ENCODE results near the gene TAF4.
A peak's percentile ranks its signal among the peaks of the same experiment; 100 is the strongest.

The TAF4 gene

GRCh38 chr20:61956396-61957342 lies 109.0 kb downstream of the TAF4 start:
- Histone ChIP-seq H3K36me3 (ENCODE audit: control insufficient read depth in 2 of 2, insufficient read depth in 1 of 2, low read length in 2 of 2) (no peaks in the 10 kb centered on the region), H3K4me3 (ENCODE audit: low read depth, low read length) (no peak overlapping the region), H3K9me3 (ENCODE audit: control insufficient read depth, insufficient read depth, low read depth, low read length) (no peaks in the 10 kb centered on the region), H3K4me1 (ENCODE audit: control insufficient read depth, insufficient read depth, low read length) (peaks cover 15% of the 10 kb centered on the region), H3K27ac (ENCODE audit: extremely low read depth, low read depth, low read length) (no peak overlapping the region)
- POLR2A ChIA-PET = no interaction called here
- CTCF ChIA-PET = interaction anchor here (0.5 kb wide), 1 partner anchor 167 kb away, joined by 3 read pairs; no protein-coding TSS in a partner anchor
- TF ChIP-seq ZNF473 (tag by site-specific recombination; IDR thresholded peaks at IDR 0.05) = no peak
- TF ChIP-seq, protein P1, sequence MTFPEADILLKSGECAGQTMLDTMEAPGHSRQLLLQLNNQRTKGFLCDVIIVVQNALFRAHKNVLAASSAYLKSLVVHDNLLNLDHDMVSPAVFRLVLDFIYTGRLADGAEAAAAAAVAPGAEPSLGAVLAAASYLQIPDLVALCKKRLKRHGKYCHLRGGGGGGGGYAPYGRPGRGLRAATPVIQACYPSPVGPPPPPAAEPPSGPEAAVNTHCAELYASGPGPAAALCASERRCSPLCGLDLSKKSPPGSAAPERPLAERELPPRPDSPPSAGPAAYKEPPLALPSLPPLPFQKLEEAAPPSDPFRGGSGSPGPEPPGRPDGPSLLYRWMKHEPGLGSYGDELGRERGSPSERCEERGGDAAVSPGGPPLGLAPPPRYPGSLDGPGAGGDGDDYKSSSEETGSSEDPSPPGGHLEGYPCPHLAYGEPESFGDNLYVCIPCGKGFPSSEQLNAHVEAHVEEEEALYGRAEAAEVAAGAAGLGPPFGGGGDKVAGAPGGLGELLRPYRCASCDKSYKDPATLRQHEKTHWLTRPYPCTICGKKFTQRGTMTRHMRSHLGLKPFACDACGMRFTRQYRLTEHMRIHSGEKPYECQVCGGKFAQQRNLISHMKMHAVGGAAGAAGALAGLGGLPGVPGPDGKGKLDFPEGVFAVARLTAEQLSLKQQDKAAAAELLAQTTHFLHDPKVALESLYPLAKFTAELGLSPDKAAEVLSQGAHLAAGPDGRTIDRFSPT (tag by site-specific recombination; IDR thresholded peaks at IDR 0.05) = no peak
- TF ChIP-seq SP3 (tag by site-specific recombination; IDR thresholded peaks at IDR 0.05) = no peak
- no peak for TF ChIP-seq ZNF623 (tag by site-specific recombination; IDR thresholded peaks at IDR 0.05)
- no peak for TF ChIP-seq ZNF501 (tag by site-specific recombination; IDR thresholded peaks at IDR 0.05)
- TF ChIP-seq ZNF658 (tag by site-specific recombination; IDR thresholded peaks at IDR 0.05) = no peak
- TF ChIP-seq ZNF776 (tag by site-specific recombination; IDR thresholded peaks at IDR 0.05; ENCODE audit: borderline replicate concordance) = no peak
- TF ChIP-seq ZNF544 (tag by site-specific recombination; IDR thresholded peaks at IDR 0.05) = no peak
- TF ChIP-seq, protein P2, sequence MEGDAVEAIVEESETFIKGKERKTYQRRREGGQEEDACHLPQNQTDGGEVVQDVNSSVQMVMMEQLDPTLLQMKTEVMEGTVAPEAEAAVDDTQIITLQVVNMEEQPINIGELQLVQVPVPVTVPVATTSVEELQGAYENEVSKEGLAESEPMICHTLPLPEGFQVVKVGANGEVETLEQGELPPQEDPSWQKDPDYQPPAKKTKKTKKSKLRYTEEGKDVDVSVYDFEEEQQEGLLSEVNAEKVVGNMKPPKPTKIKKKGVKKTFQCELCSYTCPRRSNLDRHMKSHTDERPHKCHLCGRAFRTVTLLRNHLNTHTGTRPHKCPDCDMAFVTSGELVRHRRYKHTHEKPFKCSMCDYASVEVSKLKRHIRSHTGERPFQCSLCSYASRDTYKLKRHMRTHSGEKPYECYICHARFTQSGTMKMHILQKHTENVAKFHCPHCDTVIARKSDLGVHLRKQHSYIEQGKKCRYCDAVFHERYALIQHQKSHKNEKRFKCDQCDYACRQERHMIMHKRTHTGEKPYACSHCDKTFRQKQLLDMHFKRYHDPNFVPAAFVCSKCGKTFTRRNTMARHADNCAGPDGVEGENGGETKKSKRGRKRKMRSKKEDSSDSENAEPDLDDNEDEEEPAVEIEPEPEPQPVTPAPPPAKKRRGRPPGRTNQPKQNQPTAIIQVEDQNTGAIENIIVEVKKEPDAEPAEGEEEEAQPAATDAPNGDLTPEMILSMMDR (tag by site-specific recombination; IDR thresholded peaks at IDR 0.05) = no peak
- TF ChIP-seq ZNF404 (tag by site-specific recombination; IDR thresholded peaks at IDR 0.05) = no peak
- TF ChIP-seq ZFP3 (tag by site-specific recombination; IDR thresholded peaks at IDR 0.05; ENCODE audit: low read depth) = no peak
- no peak for TF ChIP-seq YY1 (tag by site-specific recombination; IDR thresholded peaks at IDR 0.05)
- TF ChIP-seq ZNF211 (tag by site-specific recombination; IDR thresholded peaks at IDR 0.05; ENCODE audit: low read depth) = no peak
- TF ChIP-seq ZNF670 (tag by site-specific recombination; IDR thresholded peaks at IDR 0.05; ENCODE audit: low read depth) = no peak
- TF ChIP-seq ZBTB26 (tag by site-specific recombination; optimal IDR thresholded peaks at IDR 0.05) = no peak
- no peak for TF ChIP-seq ZNF23 (tag by site-specific recombination; IDR thresholded peaks at IDR 0.05; ENCODE audit: borderline replicate concordance)
- TF ChIP-seq GLI2 (tag by site-specific recombination; IDR thresholded peaks at IDR 0.05; ENCODE audit: borderline replicate concordance, low read depth) = no peak
- TF ChIP-seq ZNF433 (tag by site-specific recombination; IDR thresholded peaks at IDR 0.05; ENCODE audit: low read depth) = no peak
- TF ChIP-seq ZNF24 (tag by site-specific recombination; IDR thresholded peaks at IDR 0.05) = no peak
- TF ChIP-seq ZNF10 (tag by site-specific recombination; IDR thresholded peaks at IDR 0.05) = no peak; the same call in 1 of the 2 replicates
- no peak for TF ChIP-seq ZNF558 (tag by site-specific recombination; IDR thresholded peaks at IDR 0.05)
- no peak for TF ChIP-seq ZBTB7A (tag by site-specific recombination; IDR thresholded peaks at IDR 0.05; ENCODE audit: low read depth)
- TF ChIP-seq OVOL3 (tag by site-specific recombination; IDR thresholded peaks at IDR 0.05) = peak; percentile 40; the same call in 1 of the 2 replicates
- TF ChIP-seq, protein P3, sequence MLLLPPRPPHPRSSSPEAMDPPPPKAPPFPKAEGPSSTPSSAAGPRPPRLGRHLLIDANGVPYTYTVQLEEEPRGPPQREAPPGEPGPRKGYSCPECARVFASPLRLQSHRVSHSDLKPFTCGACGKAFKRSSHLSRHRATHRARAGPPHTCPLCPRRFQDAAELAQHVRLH (tag by site-specific recombination; IDR thresholded peaks at IDR 0.05) = no peak
- no peak for TF ChIP-seq TCF7L2 (IDR thresholded peaks at IDR 0.05; ENCODE audit: borderline replicate concordance, low read depth, low read length)
- TF ChIP-seq ZNF324 (tag by site-specific recombination; IDR thresholded peaks at IDR 0.05) = no peak
- TF ChIP-seq MEIS1 (CRISPR knock-in tag; IDR thresholded peaks at IDR 0.05; ENCODE audit: borderline replicate concordance) = no peak
- TF ChIP-seq SP7 (tag by site-specific recombination; IDR thresholded peaks at IDR 0.05) = peak; percentile 34; the same call in 1 of the 2 replicates
- no peak for TF ChIP-seq ZSCAN4 (tag by site-specific recombination; IDR thresholded peaks at IDR 0.05)

Data from HEK293 (cell line).